ENCODE measurements around the gene BAX. TPM values are rescaled to one million over a fixed set of nuclear protein-coding genes. Genes with fewer than 3 reads are reported as not detected.
A peak's percentile ranks its signal among the peaks of the same experiment; 100 is the strongest.

BAX gene
- total RNA-seq, 1 donor from 2014 or later: 96.8 TPM

GRCh38 chr19:48933382-48933932 is 21.2 kb upstream of the BAX start, which contains the start of gene DHDH:
TSS of gene DHDH (plus strand) at chr19:48933699. CDS start at chr19:48933722, 23 bp downstream.
- peak; percentile 60 for DNase-seq

- no peak for DNase-seq
Observed at GRCh38 chr19:48934837-48935236, 19.8 kb upstream of the BAX start.

GRCh38 chr19:48935864-48936263 is 18.8 kb upstream of the BAX start:
- DNase-seq: no peak

- DNase-seq: no peak
Observed at GRCh38 chr19:48938256-48938655, 16.4 kb upstream of the BAX start.

GRCh38 chr19:48940902-48941301 is 13.8 kb upstream of the BAX start:
- DNase-seq: no peak

- DNase-seq: no peak
Observed at GRCh38 chr19:48943081-48943480, 11.6 kb upstream of the BAX start.

GRCh38 chr19:48945415-48945814 is 9.3 kb upstream of the BAX start:
- no peak for DNase-seq

GRCh38 chr19:48945817-48946216 is 8.9 kb upstream of the BAX start:
- DNase-seq: no peak

GRCh38 chr19:48946463-48947257 is 8.0 kb upstream of the BAX start:
- DNase-seq: no peak

GRCh38 chr19:48947258-48947542 is 7.5 kb upstream of the BAX start:
- no peak for DNase-seq

GRCh38 chr19:48950159-48950558 is 4.5 kb upstream of the BAX start:
- peak; percentile 59 for DNase-seq

GRCh38 chr19:48950830-48951519 is 3.7 kb upstream of the BAX start:
- DNase-seq: no peak

- DNase-seq: no peak
Observed at GRCh38 chr19:48953141-48953540, 1.5 kb upstream of the BAX start.

GRCh38 chr19:48953990-48954594 is 583 bp upstream of the BAX start:
- DNase-seq: no peak

GRCh38 chr19:48955308-48955958 is 758 bp downstream of the BAX start:
- DNase-seq: no peak

GRCh38 chr19:48958006-48958405 is 3.3 kb downstream of the BAX start:
- no peak for DNase-seq

GRCh38 chr19:48959341-48960239 is 4.9 kb downstream of the BAX start:
- no peak for DNase-seq

GRCh38 chr19:48961051-48961649 is 6.5 kb downstream of the BAX start:
- no peak for DNase-seq

- DNase-seq: no peak
Observed at GRCh38 chr19:48961673-48962028, 7.0 kb downstream of the BAX start.

- peak; percentile 25 for DNase-seq
Observed at GRCh38 chr19:48962029-48962848, 7.6 kb downstream of the BAX start.

GRCh38 chr19:48962849-48963165 is 8.1 kb downstream of the BAX start:
- DNase-seq: no peak
